T-helper 22 cell (primary cell): ENCODE results near the gene MCF2L2.
A peak's percentile ranks its signal among the peaks of the same experiment; 100 is the strongest.
"Not testable (repeated sequence)": the region's sequence is repeated elsewhere in the genome, so short reads cannot be mapped to it uniquely, and the experiment has no call there.

Experiments used
- DNase-seq: peaks from one replicate; pipeline ENCODE4 v3.0.0-alpha.2; 2020; ENCODE audit warnings: low read depth

Gene MCF2L2

GRCh38 chr3:183428447-183429211 lies at the start of gene MCF2L2:
Gene MCF2L2, minus strand, starts transcription at chr3:183428619. Its CDS starts 642 bp downstream, at chr3:183427977.
- DNase-seq, result peak; percentile 70

GRCh38 chr3:183477801-183478456 lies 49.5 kb upstream of the MCF2L2 start:
- DNase-seq, result no peak

GRCh38 chr3:183475764-183476162 lies 47.3 kb upstream of the MCF2L2 start:
- DNase-seq, result not testable (repeated sequence)

GRCh38 chr3:183475016-183475763 lies 46.8 kb upstream of the MCF2L2 start:
- DNase-seq, result no peak

GRCh38 chr3:183473969-183474368 lies 45.5 kb upstream of the MCF2L2 start:
- no peak for DNase-seq

- DNase-seq, result no peak
Measured at GRCh38 chr3:183472155-183472554, 43.7 kb upstream of the MCF2L2 start.

GRCh38 chr3:183468424-183468823 lies 40.0 kb upstream of the MCF2L2 start:
- DNase-seq, result no peak

- DNase-seq, result no peak
Measured at GRCh38 chr3:183466575-183466974, 38.2 kb upstream of the MCF2L2 start.

- DNase-seq, result not testable (repeated sequence)
Measured at GRCh38 chr3:183465710-183466109, 37.3 kb upstream of the MCF2L2 start.

- no peak for DNase-seq
Measured at GRCh38 chr3:183464480-183464879, 36.1 kb upstream of the MCF2L2 start.

- no peak for DNase-seq
Measured at GRCh38 chr3:183460081-183461055, 31.9 kb upstream of the MCF2L2 start.

GRCh38 chr3:183455089-183455488 lies 26.7 kb upstream of the MCF2L2 start:
- DNase-seq, result no peak

- no peak for DNase-seq
Measured at GRCh38 chr3:183454064-183454463, 25.6 kb upstream of the MCF2L2 start.

GRCh38 chr3:183449791-183450190 lies 21.4 kb upstream of the MCF2L2 start:
- no peak for DNase-seq

- no peak for DNase-seq
Measured at GRCh38 chr3:183449391-183449790, 21.0 kb upstream of the MCF2L2 start.

GRCh38 chr3:183448369-183449128 lies 20.1 kb upstream of the MCF2L2 start:
- DNase-seq, result no peak

GRCh38 chr3:183447206-183448001 lies 19.0 kb upstream of the MCF2L2 start:
- peak; percentile 36 for DNase-seq

GRCh38 chr3:183446838-183447205 lies 18.4 kb upstream of the MCF2L2 start:
- no peak for DNase-seq

GRCh38 chr3:183444748-183445147 lies 16.3 kb upstream of the MCF2L2 start:
- no peak for DNase-seq
